ENCODE measurements around the gene AMMECR1. TPM values are rescaled to one million over a fixed set of nuclear protein-coding genes. Genes with fewer than 3 reads are reported as not detected.
"Not testable (repeated sequence)": the region's sequence is repeated elsewhere in the genome, so short reads cannot be mapped to it uniquely, and the experiment has no call there.

The AMMECR1 gene
- total and polyA plus RNA-seq, 2 of the 8 experiments (the other 6 are each of a cell fraction or from before 2014, with no cell fraction given) = 10.2 to 21.2 TPM

DNA sequence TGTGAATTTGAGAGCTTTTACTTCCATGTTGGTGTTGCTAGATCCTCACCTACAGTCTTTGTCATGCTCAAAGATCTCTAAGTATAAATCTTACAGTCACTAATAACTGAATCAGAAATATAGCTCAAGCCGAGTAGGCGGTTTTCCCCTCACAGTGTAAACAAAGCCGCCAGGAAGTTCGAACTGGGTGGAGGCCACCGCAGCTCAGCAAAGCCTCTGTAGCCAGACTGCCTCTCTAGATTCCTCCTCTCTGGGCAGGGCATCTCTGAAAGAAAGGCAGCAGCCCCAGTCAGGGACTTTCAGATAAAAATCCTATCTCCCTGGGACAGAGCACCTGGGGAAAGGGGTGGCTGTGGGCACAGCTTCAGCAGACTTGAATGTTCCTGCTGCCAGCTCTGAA, 79.6 kb downstream of the AMMECR1 start:
- not testable (repeated sequence) for H3K56ac ChIP-seq (replicated peaks; ENCODE audit: insufficient read length, low read depth, low read length); H3K4ac ChIP-seq (replicated peaks; ENCODE audit: insufficient read length, low read depth, low read length); H3K14ac ChIP-seq (ENCODE audit: insufficient read length); H4K5ac ChIP-seq (ENCODE audit: insufficient read length, low read depth, low read length); H2AFZ ChIP-seq (ENCODE audit: low read length); H4K20me1 ChIP-seq (replicated peaks in 1 of 2; ENCODE audit: control insufficient read depth in 1 of 2, insufficient read depth in 2 of 2, low read length in 2 of 2); H3K4me3 ChIP-seq (ENCODE audit: extremely low read depth in 1 of 4, insufficient read depth in 2 of 4, low read depth in 3 of 4, low read length in 4 of 4); H2BK12ac ChIP-seq (ENCODE audit: low read depth, low read length); H2AK5ac ChIP-seq (ENCODE audit: low read depth, low read length); H2BK15ac ChIP-seq (ENCODE audit: low read length); H3K23ac ChIP-seq (ENCODE audit: insufficient read length); H4K91ac ChIP-seq (replicated peaks; ENCODE audit: insufficient read length, low read length); H3K18ac ChIP-seq (ENCODE audit: extremely low read depth, low read length); H2BK5ac ChIP-seq (ENCODE audit: low read depth, low read length); H3K79me1 ChIP-seq (ENCODE audit: low read depth, low read length); H3K23me2 ChIP-seq (ENCODE audit: low read depth, low read length); H2BK20ac ChIP-seq (ENCODE audit: low read length); H3K9me3 ChIP-seq (ENCODE audit: insufficient read depth in 2 of 2, low read depth in 1 of 2, low read length in 1 of 2); H3K9ac ChIP-seq (replicated peaks in 1 of 4; ENCODE audit: extremely low read depth in 1 of 4, low read depth in 3 of 4, low read length in 3 of 4); H3K4me1 ChIP-seq (replicated peaks in 1 of 4; ENCODE audit: control insufficient read depth in 3 of 4, insufficient read depth in 4 of 4, low read length in 3 of 4); H3K36me3 ChIP-seq (ENCODE audit: control insufficient read depth in 2 of 4, insufficient read depth in 4 of 4, low read length in 3 of 4); H4K8ac ChIP-seq (ENCODE audit: extremely low read depth, insufficient read depth, low read length); H3K27me3 ChIP-seq (replicated peaks in 1 of 4; ENCODE audit: control insufficient read depth in 3 of 4, extremely low read depth in 1 of 4, insufficient read depth in 3 of 4, low read length in 3 of 4); H2BK120ac ChIP-seq (replicated peaks; ENCODE audit: low read depth, low read length); H3K4me2 ChIP-seq (ENCODE audit: insufficient read depth in 1 of 2, low read depth in 2 of 2, low read length in 2 of 2); DNase-seq (ENCODE audit: low read depth in 1 of 2, low spot score in 2 of 2); FAIRE-seq; H3K27ac ChIP-seq (ENCODE audit: low read depth, low read length)
- peaks cover 0 to 19% of the 10 kb centered on the region in 2 experiments; a peak in 2 of 4 replicates for H3K79me2 ChIP-seq (ENCODE audit: control insufficient read depth in 1 of 2, insufficient read depth in 2 of 2, low read length in 2 of 2)
- POLR2A ChIA-PET (ENCODE audit: partially characterized antibody) = interaction anchor here (0.6 kb wide), 1 partner anchor 138 kb away, joined by 3 read pairs; no protein-coding TSS in a partner anchor
- CTCF ChIA-PET (ENCODE audit: partially characterized antibody) = interaction anchor here (0.8 to 0.9 kb wide), 2 partner anchors 9 to 31 kb away, joined by 3 read pairs; no protein-coding TSS in a partner anchor
- 74% methylated on average over 5 of the region's 5 CpGs; no CpG with 5 or more reads in 1 of the 2 experiments for WGBS, 2 experiments (ENCODE audit: extremely low coverage in 1 of 2, insufficient coverage in 1 of 2, insufficient read length in 1 of 2, insufficient replicate concordance in 2 of 2, low coverage in 1 of 2, low lambda C conversion rate in 2 of 2, missing lambda C conversion rate in 1 of 2)

DNA sequence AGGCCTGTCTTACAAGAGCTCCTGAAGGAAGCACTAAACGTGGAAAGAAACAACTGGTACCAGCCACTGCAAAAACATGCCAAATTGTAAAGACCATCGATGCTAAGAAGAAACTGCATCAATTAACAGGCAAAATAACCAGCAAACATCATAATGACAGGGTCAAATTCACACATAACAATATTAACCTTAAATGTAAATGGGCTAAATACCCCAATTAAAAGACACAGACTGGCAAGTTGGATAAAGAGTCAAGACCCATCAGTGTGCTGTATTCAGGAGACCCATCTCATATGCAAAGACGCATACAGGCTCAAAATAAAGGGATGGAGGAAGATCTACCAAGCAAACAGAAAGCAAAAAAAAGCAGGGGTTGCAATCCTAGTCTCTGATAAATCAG, 86.4 kb downstream of the AMMECR1 start:
- H3K14ac ChIP-seq (ENCODE audit: insufficient read length); H2BK12ac ChIP-seq (ENCODE audit: low read depth, low read length); H3K79me1 ChIP-seq (ENCODE audit: low read depth, low read length); H2BK120ac ChIP-seq (replicated peaks; ENCODE audit: low read depth, low read length); H3K4ac ChIP-seq (replicated peaks; ENCODE audit: insufficient read length, low read depth, low read length); H3K23me2 ChIP-seq (ENCODE audit: low read depth, low read length); H3K23ac ChIP-seq (ENCODE audit: insufficient read length); H2BK5ac ChIP-seq (ENCODE audit: low read depth, low read length); H3K4me3 ChIP-seq (ENCODE audit: extremely low read depth in 1 of 4, insufficient read depth in 2 of 4, low read depth in 3 of 4, low read length in 4 of 4); H3K36me3 ChIP-seq (ENCODE audit: control insufficient read depth in 2 of 4, insufficient read depth in 4 of 4, low read length in 3 of 4); H2BK20ac ChIP-seq (ENCODE audit: low read length); H3K9me3 ChIP-seq (ENCODE audit: insufficient read depth in 2 of 2, low read depth in 1 of 2, low read length in 1 of 2); FAIRE-seq; H4K5ac ChIP-seq (ENCODE audit: insufficient read length, low read depth, low read length); H2BK15ac ChIP-seq (ENCODE audit: low read length); H3K4me1 ChIP-seq (replicated peaks in 1 of 4; ENCODE audit: control insufficient read depth in 3 of 4, insufficient read depth in 4 of 4, low read length in 3 of 4); H3K9ac ChIP-seq (replicated peaks in 1 of 4; ENCODE audit: extremely low read depth in 1 of 4, low read depth in 3 of 4, low read length in 3 of 4); H4K8ac ChIP-seq (ENCODE audit: extremely low read depth, insufficient read depth, low read length); H3K27me3 ChIP-seq (replicated peaks in 1 of 4; ENCODE audit: control insufficient read depth in 3 of 4, extremely low read depth in 1 of 4, insufficient read depth in 3 of 4, low read length in 3 of 4); H3K56ac ChIP-seq (replicated peaks; ENCODE audit: insufficient read length, low read depth, low read length); CTCF ChIA-PET (ENCODE audit: partially characterized antibody); H2AFZ ChIP-seq (ENCODE audit: low read length); DNase-seq (ENCODE audit: low read depth in 1 of 2, low spot score in 2 of 2); H3K27ac ChIP-seq (ENCODE audit: low read depth, low read length); H4K91ac ChIP-seq (replicated peaks; ENCODE audit: insufficient read length, low read length); H3K4me2 ChIP-seq (ENCODE audit: insufficient read depth in 1 of 2, low read depth in 2 of 2, low read length in 2 of 2); H3K18ac ChIP-seq (ENCODE audit: extremely low read depth, low read length); H4K20me1 ChIP-seq (replicated peaks in 1 of 2; ENCODE audit: control insufficient read depth in 1 of 2, insufficient read depth in 2 of 2, low read length in 2 of 2); H2AK5ac ChIP-seq (ENCODE audit: low read depth, low read length); POLR2A ChIA-PET (ENCODE audit: partially characterized antibody): not testable (repeated sequence)
- H3K79me2 ChIP-seq (ENCODE audit: control insufficient read depth in 1 of 2, insufficient read depth in 2 of 2, low read length in 2 of 2) = peaks cover 0 to 13% of the 10 kb centered on the region in 2 experiments; a peak in 2 of 4 replicates
- WGBS, 2 experiments (ENCODE audit: extremely low coverage in 1 of 2, insufficient coverage in 1 of 2, insufficient read length in 1 of 2, insufficient replicate concordance in 2 of 2, low coverage in 1 of 2, low lambda C conversion rate in 2 of 2, missing lambda C conversion rate in 1 of 2) = 93% methylated on average over 3 of the region's 3 CpGs; no CpG with 5 or more reads in 1 of the 2 experiments
